ENCODE measurements around the gene NRP2. TPM values are rescaled to one million over a fixed set of nuclear protein-coding genes. Genes with fewer than 3 reads are reported as not detected.

NRP2 gene
- total RNA-seq, 4 donors from 2014 or later = 4.0 to 11.5 (median 5.9) TPM

GRCh38 chr2:205703471-205704126 is 21.3 kb downstream of the NRP2 start:
- no peak for TF ChIP-seq POLR2A (IDR thresholded peaks at IDR 0.05)
- TF ChIP-seq, protein P1, sequence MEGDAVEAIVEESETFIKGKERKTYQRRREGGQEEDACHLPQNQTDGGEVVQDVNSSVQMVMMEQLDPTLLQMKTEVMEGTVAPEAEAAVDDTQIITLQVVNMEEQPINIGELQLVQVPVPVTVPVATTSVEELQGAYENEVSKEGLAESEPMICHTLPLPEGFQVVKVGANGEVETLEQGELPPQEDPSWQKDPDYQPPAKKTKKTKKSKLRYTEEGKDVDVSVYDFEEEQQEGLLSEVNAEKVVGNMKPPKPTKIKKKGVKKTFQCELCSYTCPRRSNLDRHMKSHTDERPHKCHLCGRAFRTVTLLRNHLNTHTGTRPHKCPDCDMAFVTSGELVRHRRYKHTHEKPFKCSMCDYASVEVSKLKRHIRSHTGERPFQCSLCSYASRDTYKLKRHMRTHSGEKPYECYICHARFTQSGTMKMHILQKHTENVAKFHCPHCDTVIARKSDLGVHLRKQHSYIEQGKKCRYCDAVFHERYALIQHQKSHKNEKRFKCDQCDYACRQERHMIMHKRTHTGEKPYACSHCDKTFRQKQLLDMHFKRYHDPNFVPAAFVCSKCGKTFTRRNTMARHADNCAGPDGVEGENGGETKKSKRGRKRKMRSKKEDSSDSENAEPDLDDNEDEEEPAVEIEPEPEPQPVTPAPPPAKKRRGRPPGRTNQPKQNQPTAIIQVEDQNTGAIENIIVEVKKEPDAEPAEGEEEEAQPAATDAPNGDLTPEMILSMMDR (IDR thresholded peaks at IDR 0.05) = no peak
- 74 to 83% methylated on average over 8 of the region's 8 CpGs for WGBS, 2 donors
- no peak overlapping the region for H3K4me3 ChIP-seq (ENCODE audit: low read depth, poor library complexity, severe bottlenecking)
- intact Hi-C loops (cut with DNase I; ENCODE audit: low total_unique reads) = no loop called here
- no peak for DNase-seq (ENCODE audit: low spot score in 2 of 2)

DNA sequence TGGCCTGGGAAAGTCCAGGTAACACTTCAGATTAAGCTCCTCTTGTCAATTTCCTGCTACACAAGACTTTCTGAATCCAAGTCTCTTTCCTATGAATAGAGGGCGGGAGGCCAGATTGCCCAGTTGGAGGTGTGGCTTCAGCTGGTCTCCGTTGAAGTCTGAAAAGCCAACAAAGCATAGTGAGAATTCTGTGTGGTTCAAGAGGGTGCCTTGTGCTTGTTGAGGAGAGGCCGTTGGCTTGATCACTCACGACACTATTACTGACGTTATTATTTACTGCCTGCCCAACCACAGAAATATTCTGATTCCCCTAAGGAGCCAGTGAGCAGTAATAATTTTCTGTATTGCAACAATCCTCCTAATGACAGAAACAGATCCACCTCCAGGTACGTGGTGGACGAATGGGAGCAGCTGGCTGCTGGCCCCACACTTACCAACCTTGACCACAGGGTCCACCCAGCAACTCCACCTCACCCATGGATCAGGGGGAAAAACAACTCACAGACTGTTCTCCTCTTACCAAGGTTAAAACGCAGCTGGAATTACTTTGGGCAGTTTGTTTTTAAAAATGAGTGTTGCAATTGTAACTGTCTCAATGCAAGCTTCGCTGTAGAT is 21.9 kb downstream of the NRP2 start:
- WGBS, 2 donors = 66 to 69% methylated on average over 9 of the region's 9 CpGs
- DNase-seq (ENCODE audit: low spot score in 2 of 2) = no peak
- no peak overlapping the region for H3K4me3 ChIP-seq (ENCODE audit: low read depth, poor library complexity, severe bottlenecking)
- intact Hi-C loops (cut with DNase I; ENCODE audit: low total_unique reads) = no loop called here
- TF ChIP-seq, protein P1 (IDR thresholded peaks at IDR 0.05) = no peak
- TF ChIP-seq POLR2A (IDR thresholded peaks at IDR 0.05) = no peak

DNA sequence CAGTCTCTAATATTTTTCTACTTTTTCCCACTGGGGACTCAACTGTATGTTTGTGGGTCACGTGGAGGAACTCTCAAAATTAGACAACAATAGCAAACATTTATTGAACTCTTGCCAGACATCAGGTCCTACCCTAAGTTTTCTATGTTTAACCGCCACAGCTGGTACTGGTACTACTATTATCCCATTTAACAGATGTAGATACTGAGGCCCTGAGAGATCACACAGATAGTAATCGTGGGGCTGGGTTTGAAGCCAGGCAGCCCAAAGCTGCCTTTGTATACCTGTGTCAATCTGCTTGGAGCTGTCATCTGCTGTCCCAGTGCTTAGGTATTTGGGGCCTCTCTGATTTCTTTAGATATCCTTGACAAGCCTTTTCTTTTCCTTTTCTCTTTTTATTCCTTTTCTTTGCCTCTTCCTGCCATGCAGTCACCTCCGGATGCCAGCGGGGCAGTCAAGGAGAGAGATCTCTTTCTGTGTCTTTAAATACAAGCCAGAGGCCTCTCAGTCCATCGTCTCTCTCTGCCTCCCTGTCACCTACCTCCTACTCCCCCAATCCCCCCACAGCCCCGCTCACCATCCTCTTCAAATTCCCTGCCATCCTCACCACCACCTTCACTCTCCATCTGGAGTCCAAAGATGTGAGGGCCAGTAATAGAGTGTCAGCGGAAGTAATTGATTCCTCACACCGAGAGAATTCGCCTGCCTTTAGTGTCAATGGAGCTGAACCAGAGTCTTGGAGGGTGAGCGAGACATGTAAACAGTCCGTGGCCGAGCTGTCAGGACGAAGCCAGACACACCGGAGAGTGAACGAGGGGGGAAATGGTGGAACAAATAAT is 23.4 kb downstream of the NRP2 start:
- intact Hi-C loops (cut with DNase I; ENCODE audit: low total_unique reads) = no loop called here
- no peak for TF ChIP-seq POLR2A (IDR thresholded peaks at IDR 0.05)
- TF ChIP-seq, protein P1 (IDR thresholded peaks at IDR 0.05) = no peak
- no peak overlapping the region for H3K4me3 ChIP-seq (ENCODE audit: low read depth, poor library complexity, severe bottlenecking)
- DNase-seq (ENCODE audit: low spot score in 2 of 2) = no peak
- WGBS, 2 donors = 88 to 93% methylated on average over 16 of the region's 16 CpGs

GRCh38 chr2:205706769-205707381 is 24.6 kb downstream of the NRP2 start:
- WGBS, 2 donors = 47 to 54% methylated on average over 10 of the region's 10 CpGs
- no peak overlapping the region for H3K4me3 ChIP-seq (ENCODE audit: low read depth, poor library complexity, severe bottlenecking)
- DNase-seq (ENCODE audit: low spot score in 2 of 2) = peak in 1 of 2 donors; percentile 89
- TF ChIP-seq, protein P1 (IDR thresholded peaks at IDR 0.05) = no peak
- TF ChIP-seq POLR2A (IDR thresholded peaks at IDR 0.05) = no peak
- intact Hi-C loops (cut with DNase I; ENCODE audit: low total_unique reads) = no loop called here

GRCh38 chr2:205708231-205708631 is 25.9 kb downstream of the NRP2 start:
- TF ChIP-seq, protein P1 (IDR thresholded peaks at IDR 0.05) = no peak
- TF ChIP-seq POLR2A (IDR thresholded peaks at IDR 0.05) = no peak
- no peak for DNase-seq (ENCODE audit: low spot score in 2 of 2)
- intact Hi-C loops (cut with DNase I; ENCODE audit: low total_unique reads) = no loop called here
- no peak overlapping the region for H3K4me3 ChIP-seq (ENCODE audit: low read depth, poor library complexity, severe bottlenecking)
- WGBS, 2 donors = 75 to 81% methylated on average over 11 of the region's 11 CpGs
